IPS-15b (cell line): Measurements from ENCODE around the gene SCUBE1.

Experiments used
- H3K27me3 ChIP-seq: one replicate; pipeline ENCODE4 v1.6.1; 2013; ENCODE audit warnings: low read length; ENCODE audit not compliant: control insufficient read depth, insufficient read depth
- H3K36me3 ChIP-seq: one replicate; pipeline ENCODE4 v1.6.1; 2013; ENCODE audit warnings: low read length; ENCODE audit not compliant: control insufficient read depth, insufficient read depth
- H3K4me1 ChIP-seq: one replicate; pipeline ENCODE4 v1.6.1; 2013; ENCODE audit warnings: mild to moderate bottlenecking, low read length; ENCODE audit not compliant: control insufficient read depth, insufficient read depth
- H3K4me3 ChIP-seq: one replicate; pipeline ENCODE4 v1.5.1; 2013; ENCODE audit warnings: low read depth, low read length
- H3K9ac ChIP-seq: one replicate; pipeline ENCODE4 v1.6.1; 2013; ENCODE audit warnings: low read depth, mild to moderate bottlenecking, low read length
- H3K9me3 ChIP-seq: one replicate; pipeline ENCODE4 v1.6.1; 2013; ENCODE audit warnings: mild to moderate bottlenecking, low read length; ENCODE audit not compliant: control insufficient read depth, insufficient read depth

The SCUBE1 gene

DNA sequence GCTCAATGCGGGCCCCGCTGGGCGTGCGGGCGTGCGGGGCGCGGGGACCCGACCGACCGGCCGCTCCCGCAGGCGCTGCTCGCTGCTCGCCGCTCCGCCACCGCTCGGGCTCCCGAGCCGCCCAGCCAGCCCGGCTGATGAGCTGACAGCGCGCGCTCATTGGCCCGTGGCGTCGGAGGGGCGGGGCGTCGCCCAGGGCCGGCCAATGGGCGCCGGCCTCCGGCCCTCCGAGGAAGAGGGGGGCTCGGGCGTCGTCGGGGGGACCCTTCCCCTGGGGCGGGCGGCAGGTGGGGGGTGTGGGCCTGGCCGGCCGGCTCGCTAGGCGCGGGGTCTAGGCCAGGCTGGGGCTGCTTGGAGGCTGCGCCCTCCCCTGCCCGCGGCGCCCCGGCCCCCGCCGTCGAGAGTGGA is at the start of gene SCUBE1:
Gene SCUBE1 (minus strand): TSS at position 111 of the 408 bp plus-strand sequence. CDS start 111 bp downstream, outside the sequence.
- peaks cover 48% of the 10 kb centered on the region for H3K27me3 ChIP-seq
- H3K9me3 ChIP-seq = no peaks in the 10 kb centered on the region
- H3K4me1 ChIP-seq = no peaks in the 10 kb centered on the region
- H3K4me3 ChIP-seq = peak within 1 kb of the TSS; percentile 62
- no peaks in the 10 kb centered on the region for H3K36me3 ChIP-seq
- H3K9ac ChIP-seq = no peak within 1 kb of the TSS

DNA sequence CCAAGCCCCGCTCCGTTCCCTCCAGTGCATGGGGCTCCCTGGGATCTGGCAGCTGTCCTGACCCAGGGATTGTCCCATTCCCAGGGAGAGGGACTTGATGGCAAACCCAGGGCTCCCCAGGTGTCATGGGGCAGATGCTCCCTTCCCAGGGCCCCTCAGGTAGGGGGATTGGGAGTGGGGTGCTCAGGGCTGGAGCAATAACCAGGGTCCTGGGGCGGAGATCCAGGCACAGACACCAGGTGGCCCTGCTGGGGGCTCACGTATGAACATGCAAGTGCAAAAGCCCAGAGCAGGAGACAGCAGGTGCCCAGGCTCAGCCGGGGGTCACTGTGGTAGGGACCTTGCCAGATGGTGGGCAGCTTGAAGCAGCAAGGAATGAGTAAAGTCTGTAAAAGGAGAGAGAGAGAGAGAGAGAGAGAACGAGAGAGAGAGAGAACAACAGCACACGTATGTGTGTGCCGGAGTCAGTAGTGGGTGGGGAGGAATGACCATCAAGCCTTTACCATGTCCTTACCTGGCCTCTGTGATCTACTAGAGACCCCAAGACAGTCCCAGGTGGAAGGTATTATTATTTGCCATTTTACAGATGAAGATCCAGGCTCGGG is 49.3 kb upstream of the SCUBE1 start:
- Histone ChIP-seq H3K9ac (no peak overlapping the region), H3K36me3 (no peaks in the 10 kb centered on the region), H3K4me1 (peaks cover 3% of the 10 kb centered on the region), H3K9me3 (no peaks in the 10 kb centered on the region), H3K4me3 (no peak overlapping the region), H3K27me3 (no peaks in the 10 kb centered on the region)

DNA sequence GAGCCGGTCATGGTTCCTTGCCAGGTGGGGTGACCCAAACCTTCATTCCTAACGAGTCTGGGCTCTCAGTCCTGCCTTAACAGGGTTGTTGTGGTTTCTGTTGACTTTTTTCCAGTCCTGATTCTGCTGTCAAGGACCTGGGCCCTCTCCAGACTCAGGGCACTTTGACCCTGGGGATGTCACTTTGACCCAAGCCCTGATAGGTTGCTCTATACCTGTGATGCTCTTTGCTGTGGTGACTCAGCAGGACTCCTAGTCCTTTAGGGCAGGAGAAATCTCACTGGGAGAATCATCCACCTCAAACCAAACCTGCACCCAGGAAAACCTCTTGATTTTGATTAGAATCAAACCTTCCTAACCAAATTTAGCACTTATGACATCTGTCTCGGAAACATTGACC is 48.1 kb upstream of the SCUBE1 start:
- no peaks in the 10 kb centered on the region for H3K27me3 ChIP-seq
- H3K36me3 ChIP-seq = no peaks in the 10 kb centered on the region
- H3K4me3 ChIP-seq = no peak overlapping the region
- no peaks in the 10 kb centered on the region for H3K9me3 ChIP-seq
- H3K4me1 ChIP-seq = peaks cover 3% of the 10 kb centered on the region
- no peak overlapping the region for H3K9ac ChIP-seq

DNA sequence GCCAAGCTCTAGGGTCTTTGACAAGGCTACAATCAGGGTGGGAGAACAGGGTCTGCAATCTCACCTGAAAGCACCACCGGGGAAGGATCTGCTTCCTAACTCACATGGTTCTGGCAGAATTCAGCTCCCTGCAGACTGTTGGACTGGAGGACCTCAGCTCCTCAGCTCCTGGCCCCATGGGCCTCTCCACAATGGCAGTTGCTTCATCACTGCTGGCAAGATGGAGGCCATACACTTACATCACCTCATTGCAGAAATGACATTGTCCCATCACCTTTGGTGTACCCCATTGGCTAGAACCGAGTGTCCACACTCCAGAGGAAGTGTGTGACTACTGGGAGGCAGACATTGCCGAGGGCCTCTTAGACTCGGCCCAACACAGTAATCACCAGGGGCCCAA is 47.7 kb upstream of the SCUBE1 start:
- H3K9ac ChIP-seq = no peak overlapping the region
- H3K27me3 ChIP-seq = no peaks in the 10 kb centered on the region
- H3K4me1 ChIP-seq = peaks cover 3% of the 10 kb centered on the region

DNA sequence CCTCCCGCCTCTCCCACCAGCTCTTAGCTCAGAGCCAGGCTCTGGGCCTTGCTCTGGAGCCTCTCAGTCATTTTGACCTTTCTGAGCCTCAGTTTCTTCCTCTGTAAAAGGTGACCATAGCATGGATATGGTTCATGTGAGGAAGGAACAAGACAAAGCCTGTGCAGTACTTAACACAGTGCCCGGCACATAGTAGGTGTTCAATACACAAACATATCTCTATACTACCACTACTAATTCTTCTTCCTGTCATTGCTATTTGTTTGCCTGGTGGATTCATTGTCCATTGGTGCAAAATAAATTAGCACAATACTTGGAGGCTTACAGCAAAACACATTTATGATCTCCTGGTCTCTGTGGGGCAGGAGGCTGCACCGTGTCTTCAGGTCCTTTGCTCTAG is 47.0 kb upstream of the SCUBE1 start:
- no peak overlapping the region for H3K9ac ChIP-seq
- H3K4me3 ChIP-seq = no peak overlapping the region
- peaks cover 3% of the 10 kb centered on the region for H3K4me1 ChIP-seq
- no peaks in the 10 kb centered on the region for H3K9me3 ChIP-seq
- no peaks in the 10 kb centered on the region for H3K36me3 ChIP-seq
- H3K27me3 ChIP-seq = peaks cover 2% of the 10 kb centered on the region

More for the DNA sequence above, 47.7 kb upstream of the SCUBE1 start:
- Histone ChIP-seq H3K4me3 (no peak overlapping the region), H3K36me3 (no peaks in the 10 kb centered on the region), H3K9me3 (no peaks in the 10 kb centered on the region)

DNA sequence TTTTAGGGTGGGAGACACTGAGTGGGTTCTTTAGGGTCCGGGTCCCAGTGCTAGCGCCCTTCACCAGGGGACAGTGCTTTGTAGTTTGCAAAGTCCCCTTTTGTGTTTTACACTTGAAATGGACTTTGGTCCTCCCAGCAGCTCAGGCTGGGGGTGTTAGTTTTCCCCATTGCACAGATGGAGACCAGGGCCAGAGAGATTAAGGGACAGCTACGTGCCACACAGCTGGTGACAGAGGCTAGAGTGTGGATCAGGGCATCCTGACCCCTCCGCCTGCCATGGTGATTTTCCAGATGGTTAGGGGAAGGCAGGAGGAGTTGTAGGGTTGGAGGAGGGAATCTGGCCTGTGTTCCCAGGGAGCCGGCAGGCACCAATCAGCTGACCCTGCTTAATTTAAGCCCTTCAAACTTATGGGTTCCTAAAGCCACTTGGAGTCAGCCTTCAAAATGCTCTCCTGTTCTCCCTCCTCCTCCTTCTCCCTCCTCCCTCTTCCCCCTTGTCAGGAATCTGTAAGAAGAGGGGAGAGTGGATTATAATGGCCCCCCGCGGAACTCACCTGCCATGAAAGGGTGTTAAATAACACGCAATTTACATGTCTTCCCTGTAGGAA is 46.2 kb upstream of the SCUBE1 start:
- H3K27me3 ChIP-seq = peaks cover 4% of the 10 kb centered on the region
- no peak overlapping the region for H3K9ac ChIP-seq
- H3K36me3 ChIP-seq = no peaks in the 10 kb centered on the region
- peaks cover 3% of the 10 kb centered on the region for H3K4me1 ChIP-seq
- H3K4me3 ChIP-seq = no peak overlapping the region
- no peaks in the 10 kb centered on the region for H3K9me3 ChIP-seq

DNA sequence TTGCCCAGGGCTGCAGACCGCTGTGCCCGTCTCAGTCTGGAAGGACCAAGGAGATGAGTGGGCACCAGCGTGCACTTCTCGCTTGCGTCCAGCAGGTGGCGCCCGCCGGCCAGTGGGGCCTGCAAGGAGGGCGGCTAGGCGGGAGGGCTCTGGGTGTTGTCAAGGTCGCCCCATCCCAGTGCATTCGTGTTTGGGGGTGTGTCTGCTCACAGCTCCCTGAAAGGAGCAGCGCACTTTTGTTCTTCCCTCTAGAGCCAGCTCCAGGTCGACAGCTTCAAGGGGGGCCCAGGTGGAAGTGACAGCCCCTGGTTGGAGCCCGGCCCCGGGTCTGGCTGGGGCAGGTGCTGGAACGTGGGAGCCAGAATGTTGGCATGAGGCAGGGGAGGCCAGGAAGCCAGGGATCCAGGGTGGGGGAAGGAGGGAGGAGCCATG is 45.3 kb upstream of the SCUBE1 start:
- no peaks in the 10 kb centered on the region for H3K4me1 ChIP-seq
- H3K36me3 ChIP-seq = no peaks in the 10 kb centered on the region
- H3K4me3 ChIP-seq = no peak overlapping the region
- no peak overlapping the region for H3K9ac ChIP-seq
- peaks cover 4% of the 10 kb centered on the region for H3K27me3 ChIP-seq
- H3K9me3 ChIP-seq = no peaks in the 10 kb centered on the region

DNA sequence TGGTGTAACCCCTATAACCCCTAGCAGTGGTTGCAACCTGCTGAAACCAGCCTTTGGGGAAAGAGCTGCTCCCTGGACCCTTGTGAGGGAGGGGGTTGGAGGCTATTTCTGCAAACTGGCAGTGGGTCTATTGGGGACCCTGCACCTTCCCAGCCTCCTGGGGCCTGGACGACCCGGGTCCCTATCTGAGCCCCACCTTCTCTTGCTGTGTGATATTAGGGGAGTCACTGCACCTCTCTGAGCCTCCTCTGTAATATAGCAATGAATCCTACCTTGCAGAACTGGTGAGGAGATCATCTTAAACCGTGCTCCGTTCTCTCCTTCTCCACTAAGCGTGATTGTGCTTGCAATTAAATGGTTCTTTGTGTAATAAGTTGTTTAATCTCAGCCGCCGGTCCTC is 44.6 kb upstream of the SCUBE1 start:
- Histone ChIP-seq H3K9ac (no peak overlapping the region), H3K27me3 (peaks cover 4% of the 10 kb centered on the region), H3K4me1 (no peaks in the 10 kb centered on the region), H3K36me3 (no peaks in the 10 kb centered on the region), H3K4me3 (no peak overlapping the region), H3K9me3 (no peaks in the 10 kb centered on the region)

DNA sequence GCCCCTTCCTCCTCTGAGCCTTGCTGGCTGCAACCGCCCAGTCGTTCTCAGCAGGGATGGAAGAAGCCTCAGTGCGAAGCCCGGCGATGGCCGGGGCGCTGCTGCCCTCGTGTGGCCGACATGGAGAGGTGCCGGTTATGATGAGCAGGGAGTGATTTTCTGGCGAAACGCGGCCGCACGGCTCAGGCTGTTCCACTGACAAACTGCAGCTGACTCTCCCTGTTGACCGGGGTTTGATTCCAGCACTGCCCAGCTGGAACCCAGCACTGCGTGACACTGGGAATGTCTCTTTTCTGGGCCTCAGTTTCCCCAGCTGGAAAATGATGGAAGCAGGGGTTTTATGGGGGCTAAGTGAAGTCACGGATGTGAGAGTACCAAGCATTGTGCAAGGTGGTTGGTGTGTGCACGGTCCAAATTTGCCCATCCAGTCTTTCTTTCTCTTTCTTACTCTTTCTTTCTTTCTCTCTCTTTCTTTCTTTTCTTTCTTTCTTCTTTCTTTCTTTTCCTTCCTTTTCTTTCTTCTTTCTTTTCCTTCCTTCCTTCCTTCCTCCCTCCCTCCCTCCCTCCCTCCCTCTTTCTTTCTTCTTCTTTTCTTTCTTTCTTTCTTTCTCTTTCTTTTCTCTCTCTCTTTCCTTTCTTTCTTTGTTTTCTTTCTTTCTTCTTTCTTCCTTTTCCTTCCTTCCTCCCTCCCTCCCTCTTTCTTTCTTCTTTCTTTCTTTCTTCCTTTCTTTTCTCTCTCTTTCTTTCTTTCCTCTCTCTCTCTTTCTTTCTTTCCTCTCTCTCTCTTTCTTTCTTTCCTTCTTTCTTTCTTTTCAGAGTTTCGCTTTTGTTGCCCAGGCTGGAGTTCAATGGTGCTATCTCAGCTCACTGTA is 42.8 kb upstream of the SCUBE1 start:
- Histone ChIP-seq H3K9me3 (no peaks in the 10 kb centered on the region), H3K9ac (no peak overlapping the region), H3K4me1 (no peaks in the 10 kb centered on the region), H3K36me3 (no peaks in the 10 kb centered on the region), H3K27me3 (peaks cover 4% of the 10 kb centered on the region), H3K4me3 (no peak overlapping the region)

DNA sequence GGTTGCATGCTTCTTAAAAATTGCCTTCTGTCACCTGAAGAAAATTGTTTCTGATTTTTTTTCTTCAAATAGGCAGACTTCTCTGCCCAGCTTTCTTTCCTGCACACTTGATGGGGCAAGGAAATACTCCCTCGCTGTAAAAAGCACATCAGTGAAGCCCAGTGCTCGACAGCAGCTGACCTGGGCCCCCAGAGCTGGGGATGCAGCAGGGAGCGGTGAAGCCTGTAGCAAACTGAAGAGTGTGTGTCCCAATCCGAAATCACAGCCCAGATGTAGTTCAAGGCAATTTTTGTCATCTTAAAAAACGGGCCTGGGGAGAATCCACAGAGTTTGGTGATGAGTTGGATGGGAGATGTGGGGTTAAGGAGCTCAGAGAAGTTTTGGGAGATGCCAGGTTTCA is 41.7 kb upstream of the SCUBE1 start:
- H3K4me1 ChIP-seq = no peaks in the 10 kb centered on the region
- no peaks in the 10 kb centered on the region for H3K36me3 ChIP-seq
- no peak overlapping the region for H3K4me3 ChIP-seq
- no peak overlapping the region for H3K9ac ChIP-seq
- H3K9me3 ChIP-seq = no peaks in the 10 kb centered on the region
- H3K27me3 ChIP-seq = peaks cover 4% of the 10 kb centered on the region

DNA sequence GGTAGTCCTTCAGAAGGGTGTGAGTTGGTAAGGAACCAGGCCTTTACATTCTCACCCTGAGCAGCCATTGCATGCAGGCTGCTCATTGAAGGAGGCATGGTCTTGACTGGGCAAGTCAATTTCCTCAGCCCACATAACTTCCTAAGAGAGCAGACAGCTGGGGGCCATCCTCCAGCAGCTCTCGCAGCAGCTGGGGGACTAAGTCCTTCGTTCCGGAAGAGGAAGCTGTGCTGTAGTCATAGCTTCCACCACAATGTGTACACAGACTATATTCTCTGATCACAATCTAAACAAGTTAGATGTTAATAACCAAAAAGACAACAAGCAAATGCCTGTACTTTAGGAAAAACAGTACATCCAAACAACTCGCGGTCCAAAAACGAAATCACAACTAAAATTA is 38.5 kb upstream of the SCUBE1 start:
- no peaks in the 10 kb centered on the region for H3K4me1 ChIP-seq
- H3K9me3 ChIP-seq = no peaks in the 10 kb centered on the region
- H3K4me3 ChIP-seq = no peak overlapping the region
- no peak overlapping the region for H3K9ac ChIP-seq
- H3K36me3 ChIP-seq = no peaks in the 10 kb centered on the region
- H3K27me3 ChIP-seq = peaks cover 4% of the 10 kb centered on the region
